GM08714 (cell line): ENCODE results near the gene ADAM22.
"Not testable (repeated sequence)": the region's sequence is repeated elsewhere in the genome, so short reads cannot be mapped to it uniquely, and the experiment has no call there.

ENCODE experiments used
- H3K4me3 ChIP-seq: fragments of 200-500 bp; sonication (Bioruptor generic); 2 replicates; pipeline ENCODE4 v1.5.1; 2014; ENCODE audit warnings: mild to moderate bottlenecking, low read length, inconsistent platforms
- ZNF274 ChIP-seq: IDR thresholded peaks from 2 replicates; pipeline ENCODE4 v1.6.1; 2012; ENCODE audit warnings: mild to moderate bottlenecking, low read depth, low read length

ADAM22 gene

DNA sequence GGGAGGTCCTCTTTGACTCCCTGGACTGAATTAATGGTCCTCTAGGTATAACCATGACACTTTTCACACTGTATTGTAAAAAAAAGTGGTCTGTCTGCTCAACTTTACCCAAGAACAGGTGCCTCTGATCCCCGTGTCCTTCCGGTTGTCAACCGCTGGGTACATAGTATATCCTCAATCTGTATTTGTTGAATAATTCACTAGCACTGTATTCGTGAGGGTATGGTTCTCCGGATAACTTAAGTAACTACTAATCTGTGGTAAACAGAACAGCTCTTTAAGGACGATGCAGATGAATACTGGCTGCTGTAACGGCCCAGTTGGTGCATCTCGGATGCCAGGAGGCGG is 472 bp upstream of the ADAM22 start:
- H3K4me3 ChIP-seq: peak overlapping the region; percentile 84

DNA sequence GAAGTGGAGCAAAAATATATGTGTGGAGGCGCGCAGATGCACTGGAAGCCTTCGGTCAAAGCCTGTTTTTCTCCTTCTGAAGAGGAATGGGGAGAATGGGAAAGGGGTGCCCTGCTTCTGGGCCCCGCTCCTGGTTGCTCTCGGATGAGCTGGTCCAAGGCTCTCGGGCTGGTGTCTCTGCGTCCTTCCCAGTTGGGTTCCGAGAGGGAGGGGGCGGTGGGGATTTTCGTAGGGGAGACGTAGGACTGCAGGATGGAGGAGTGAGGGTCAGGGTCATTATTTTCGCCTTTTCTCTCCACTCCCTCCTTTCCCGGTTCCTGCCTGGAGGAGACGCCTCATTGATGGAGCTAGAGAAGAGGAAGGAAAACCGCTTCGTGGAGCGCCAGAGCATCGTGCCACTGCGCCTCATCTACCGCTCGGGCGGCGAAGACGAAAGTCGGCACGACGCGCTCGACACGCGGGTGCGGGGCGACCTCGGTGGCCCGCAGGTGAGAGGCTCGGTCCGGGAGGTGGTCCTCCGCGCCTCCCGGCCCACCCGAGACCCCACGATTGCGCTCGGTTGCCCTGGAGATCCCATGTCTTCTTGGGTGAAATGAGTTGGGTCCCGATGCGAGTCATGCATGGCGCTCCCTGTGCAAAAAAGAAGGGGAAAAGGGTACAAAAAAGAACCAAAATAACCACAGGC is 790 bp downstream of the ADAM22 start:
- peak overlapping the region; percentile 78 for H3K4me3 ChIP-seq
- no peak for TF ChIP-seq ZNF274

More for the DNA sequence above, 472 bp upstream of the ADAM22 start:
- TF ChIP-seq ZNF274: no peak

DNA sequence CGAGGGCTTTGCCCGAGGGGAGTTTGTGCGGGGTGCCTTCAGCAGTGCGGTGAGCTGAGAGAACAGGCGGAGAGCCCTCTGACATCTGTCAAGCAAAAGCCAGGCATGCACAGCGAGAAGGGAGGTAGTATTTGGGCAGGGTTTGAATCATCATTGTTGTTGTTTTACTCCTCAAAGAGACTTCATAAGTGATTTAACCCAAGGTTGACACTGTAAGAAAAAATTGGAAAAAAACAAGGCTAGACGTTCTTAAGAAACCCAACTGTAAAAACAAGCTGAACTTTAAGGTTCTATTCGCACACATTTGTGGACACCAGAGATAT is 1.3 kb downstream of the ADAM22 start:
- peak overlapping the region; percentile 78 for H3K4me3 ChIP-seq
- no peak for TF ChIP-seq ZNF274

DNA sequence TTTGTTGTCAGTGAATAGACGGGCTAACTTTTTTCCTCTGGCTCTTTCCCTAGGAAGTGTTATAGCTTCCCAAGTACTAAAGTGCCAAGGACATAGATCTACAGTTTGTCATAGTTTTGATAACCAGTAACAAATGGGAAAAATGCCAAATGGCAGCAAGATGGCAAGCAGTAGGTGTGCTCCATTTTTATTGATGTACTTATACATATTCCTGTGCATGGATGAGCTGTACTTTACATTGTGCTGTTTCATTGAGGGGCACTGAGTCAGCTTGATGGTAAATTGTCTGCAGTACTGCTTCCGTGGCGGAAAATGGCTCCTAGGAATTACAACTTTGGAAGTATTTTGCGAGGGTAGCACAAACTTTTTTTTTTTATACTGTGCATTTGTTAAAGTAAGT is 7.1 kb downstream of the ADAM22 start:
- no peak for TF ChIP-seq ZNF274
- H3K4me3 ChIP-seq: no peak overlapping the region

DNA sequence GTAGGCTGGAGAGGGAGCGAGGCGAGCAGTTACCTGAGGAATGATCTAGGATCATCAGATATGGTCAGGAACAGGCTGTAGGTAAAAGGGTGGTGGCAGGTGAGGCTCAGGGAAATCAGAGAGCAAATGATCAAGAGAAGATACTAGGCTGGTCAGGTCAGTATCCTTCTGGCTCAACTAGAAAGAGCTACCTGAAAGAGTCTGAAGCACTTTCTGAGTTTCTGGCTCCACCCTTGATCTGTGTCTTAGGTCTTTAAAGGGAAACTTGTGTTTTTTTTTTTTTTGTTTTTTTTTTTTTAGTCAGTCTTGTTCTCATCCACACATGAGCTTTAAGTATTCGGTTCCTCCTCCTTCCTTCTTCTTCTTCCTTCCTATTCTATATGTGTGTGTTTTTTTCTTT is 10.5 kb downstream of the ADAM22 start:
- no peak overlapping the region for H3K4me3 ChIP-seq
- no peak for TF ChIP-seq ZNF274

DNA sequence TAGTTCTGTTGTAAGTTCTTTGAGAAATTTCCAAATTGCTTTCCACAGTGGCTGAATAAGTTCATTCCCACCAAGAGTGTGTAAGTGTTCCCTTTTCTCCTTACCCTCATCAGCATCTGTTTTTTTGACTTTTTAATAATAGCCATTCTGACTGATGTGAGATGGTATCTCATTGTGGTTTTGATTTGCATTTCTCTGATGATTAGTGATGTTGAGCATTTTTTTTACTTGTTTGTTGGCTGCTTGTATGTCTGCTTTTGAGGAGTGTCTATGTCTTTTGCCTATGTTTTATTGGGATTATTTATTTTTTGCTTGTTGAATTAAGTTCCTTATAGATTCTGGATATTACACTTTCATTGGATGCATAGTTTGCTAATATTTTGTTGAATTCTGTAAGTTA is 11.9 kb downstream of the ADAM22 start:
- H3K4me3 ChIP-seq: not testable (repeated sequence)

DNA sequence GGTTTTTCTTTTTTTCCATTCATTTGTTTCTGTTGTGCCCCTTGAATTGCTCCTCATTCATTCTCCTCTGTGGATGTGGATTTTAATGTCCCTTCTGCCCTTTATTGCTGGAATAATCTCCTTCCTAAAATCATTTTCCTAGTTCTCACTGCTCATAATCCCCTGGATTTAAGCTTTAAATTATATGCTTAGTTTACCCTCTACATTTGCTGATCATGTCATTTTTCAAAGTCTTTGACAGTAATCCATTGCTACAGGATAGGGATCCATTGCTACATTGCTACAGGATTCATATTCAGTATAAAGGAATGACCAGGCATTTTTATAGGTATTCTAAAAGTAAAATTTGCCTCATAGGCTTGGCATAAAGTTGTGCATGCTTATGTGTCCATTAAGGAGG is 14.3 kb downstream of the ADAM22 start:
- TF ChIP-seq ZNF274: no peak
- H3K4me3 ChIP-seq: no peak overlapping the region

DNA sequence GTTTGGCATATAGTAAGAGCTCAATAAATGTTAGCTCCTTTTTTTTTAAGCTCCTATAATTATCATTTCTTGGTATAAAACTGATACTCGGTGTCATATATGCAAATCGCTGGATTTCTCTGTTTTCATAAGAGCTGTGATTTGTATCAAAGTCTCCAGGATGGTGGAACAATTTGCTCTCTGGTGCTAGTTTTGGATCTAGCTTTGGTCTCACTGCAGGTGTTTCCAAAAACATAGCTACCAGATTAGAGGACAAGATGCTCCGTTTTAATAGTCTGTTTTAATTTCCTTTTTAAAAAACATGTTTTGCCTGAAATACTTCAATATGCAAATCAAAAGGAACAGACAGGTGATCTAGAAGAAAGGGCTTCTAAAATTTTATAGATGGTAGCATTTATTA is 25.3 kb downstream of the ADAM22 start:
- no peak for TF ChIP-seq ZNF274
- H3K4me3 ChIP-seq: no peak overlapping the region

DNA sequence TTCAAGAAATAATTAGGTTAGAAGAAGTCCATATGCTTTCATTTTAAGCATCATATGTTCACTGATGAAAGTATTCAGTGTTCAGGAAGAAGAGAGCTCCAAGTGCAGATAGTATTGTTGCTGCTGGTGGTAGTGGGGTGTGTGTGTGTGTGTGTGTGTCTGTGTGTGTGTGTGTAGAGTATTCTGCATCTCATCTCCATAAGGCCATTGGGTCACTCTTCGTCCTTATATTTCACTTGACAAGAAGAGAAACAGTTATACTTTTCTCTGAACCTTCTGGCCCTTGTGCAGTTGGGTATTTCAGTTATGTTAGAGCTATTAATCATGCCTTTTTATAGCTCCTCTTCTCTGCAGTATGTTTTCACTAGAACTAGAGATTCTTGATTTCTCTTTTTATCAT is 26.2 kb downstream of the ADAM22 start:
- TF ChIP-seq ZNF274: no peak

DNA sequence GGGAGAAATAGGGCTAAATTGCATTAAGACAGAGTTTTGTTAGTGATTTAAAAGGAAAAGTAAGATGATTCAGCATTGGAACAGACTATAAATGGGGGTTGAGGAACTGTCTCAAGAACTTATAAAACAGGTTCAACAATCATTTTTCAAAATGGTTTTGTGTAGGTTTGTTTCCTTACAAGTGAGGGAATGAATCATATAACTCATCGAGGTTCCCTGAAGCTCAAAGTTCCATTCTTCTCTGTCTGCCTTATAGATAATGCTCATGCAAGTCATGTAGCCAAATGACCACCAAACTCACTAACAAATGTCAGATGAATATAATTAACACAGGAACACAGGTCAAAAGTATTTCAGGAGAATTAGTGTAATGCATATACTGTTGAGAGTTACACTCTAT is 27.7 kb downstream of the ADAM22 start:
- H3K4me3 ChIP-seq: no peak overlapping the region
- TF ChIP-seq ZNF274: no peak

More for the DNA sequence above, 26.2 kb downstream of the ADAM22 start:
- H3K4me3 ChIP-seq: no peak overlapping the region

DNA sequence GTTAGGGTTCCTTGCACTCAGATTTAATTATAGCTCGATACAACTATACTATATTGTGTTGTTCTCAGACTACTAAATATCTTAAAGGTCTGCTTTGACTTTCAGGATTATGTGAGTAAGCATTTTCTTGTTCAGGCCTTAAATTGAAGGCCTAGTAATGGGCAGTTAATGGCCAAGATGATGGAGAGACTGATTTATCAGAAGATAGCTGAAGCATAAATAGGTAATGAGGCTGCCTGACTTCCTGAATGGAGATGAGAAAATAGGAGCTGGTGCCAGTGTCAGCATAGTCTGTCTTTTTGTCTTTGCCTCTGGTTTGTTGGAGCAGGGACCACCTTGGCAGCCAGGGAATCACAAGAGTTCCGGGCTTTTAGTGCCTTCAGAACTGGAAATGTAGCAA is 32.2 kb downstream of the ADAM22 start:
- H3K4me3 ChIP-seq: no peak overlapping the region
- TF ChIP-seq ZNF274: no peak

DNA sequence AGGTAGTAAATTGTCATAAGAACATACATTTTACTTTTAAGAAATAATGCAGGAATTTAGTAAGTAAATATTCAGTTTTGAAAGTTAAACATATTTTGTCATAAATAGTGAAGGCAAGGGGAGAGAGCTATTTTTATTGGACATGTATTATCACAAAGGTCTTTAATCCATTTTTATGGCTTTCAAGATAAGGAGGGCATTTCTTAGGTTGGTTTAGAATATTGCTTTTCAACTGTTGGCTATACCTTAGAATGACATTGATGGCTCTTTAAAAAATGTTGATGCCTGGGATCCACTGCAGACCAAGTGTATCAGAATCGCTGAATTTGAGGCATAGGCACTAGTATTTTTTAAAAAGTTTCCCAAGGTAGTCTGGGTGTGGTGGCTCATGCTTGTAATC is 34.0 kb downstream of the ADAM22 start:
- no peak overlapping the region for H3K4me3 ChIP-seq

DNA sequence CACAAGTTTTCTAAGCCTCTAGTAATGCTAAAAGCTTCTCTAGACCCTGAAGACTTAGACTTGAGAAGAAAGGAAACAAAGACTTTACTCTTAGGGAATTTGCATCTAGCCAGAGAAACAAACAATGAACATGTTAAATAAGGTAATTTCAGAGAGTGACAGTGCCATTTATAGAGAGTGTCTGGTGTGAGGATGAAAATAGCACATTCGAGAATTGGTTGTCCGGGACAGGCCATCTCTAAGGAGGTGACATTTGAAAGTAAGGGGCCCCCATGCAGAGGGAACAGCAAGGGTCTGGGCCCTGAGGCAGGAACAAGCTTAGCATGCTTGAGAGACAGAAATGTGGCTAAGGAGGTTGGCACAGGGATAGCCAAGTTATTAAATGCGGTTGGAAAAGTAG is 48.1 kb downstream of the ADAM22 start:
- no peak for TF ChIP-seq ZNF274
- no peak overlapping the region for H3K4me3 ChIP-seq

More for the DNA sequence above, 34.0 kb downstream of the ADAM22 start:
- TF ChIP-seq ZNF274: no peak

DNA sequence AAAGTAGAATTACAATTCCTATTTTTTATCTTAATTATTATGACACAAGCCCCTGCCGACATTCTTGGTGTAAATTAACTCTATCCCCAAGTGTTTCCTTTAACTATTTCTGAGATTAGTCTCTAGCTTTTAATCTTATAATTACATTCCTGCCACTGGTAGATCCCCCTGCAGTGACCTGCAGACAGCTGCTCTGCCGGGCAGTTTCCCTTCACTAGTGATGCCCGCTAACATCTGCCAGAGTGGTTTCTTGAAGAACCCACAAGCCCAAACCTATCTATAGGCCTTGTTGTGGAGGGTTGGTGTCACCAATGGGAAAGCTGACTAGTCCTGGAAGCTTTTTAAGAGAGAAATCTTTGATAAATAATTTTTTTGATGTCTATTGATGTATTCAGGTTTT is 50.0 kb downstream of the ADAM22 start:
- no peak for TF ChIP-seq ZNF274
- H3K4me3 ChIP-seq: no peak overlapping the region

DNA sequence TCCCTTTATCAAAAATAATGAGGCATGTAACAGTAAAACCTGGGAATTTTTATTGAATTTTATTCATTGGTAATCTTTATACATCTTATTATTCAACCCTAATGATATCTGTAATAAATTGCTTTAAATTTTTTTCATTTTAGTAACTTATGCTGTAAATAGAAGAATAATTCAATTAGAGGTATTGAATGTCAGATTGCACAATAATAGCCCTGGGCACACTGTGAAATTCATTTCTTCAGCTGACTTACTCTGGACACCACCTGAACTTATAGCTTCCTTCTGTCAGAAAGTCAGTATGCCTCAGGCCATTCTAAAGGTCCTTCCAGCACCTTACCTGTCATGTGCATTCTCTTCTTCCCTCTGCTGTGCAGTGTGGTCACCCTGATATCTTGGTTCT is 59.2 kb downstream of the ADAM22 start:
- no peak for TF ChIP-seq ZNF274
- no peak overlapping the region for H3K4me3 ChIP-seq

DNA sequence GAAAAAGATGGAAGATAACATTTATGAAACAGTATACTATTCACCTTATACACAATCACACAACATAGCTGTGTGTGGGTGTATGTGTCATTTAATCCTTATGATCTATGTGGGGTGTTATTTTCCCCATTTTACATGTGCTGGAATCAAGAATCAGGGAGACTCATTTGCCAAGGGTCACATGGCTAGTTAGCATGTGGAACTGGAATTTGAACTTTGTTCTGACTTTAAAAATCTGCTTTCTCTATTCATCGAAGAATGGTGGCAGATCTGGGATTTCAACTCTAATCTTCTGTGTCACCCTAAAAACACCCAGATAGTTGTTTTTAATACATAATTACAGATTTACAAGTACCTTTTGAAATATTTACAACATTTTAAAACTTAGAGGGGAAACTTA is 65.2 kb downstream of the ADAM22 start:
- no peak for TF ChIP-seq ZNF274
- H3K4me3 ChIP-seq: no peak overlapping the region
